ENCODE results near the gene MCU. TPM values are rescaled to one million over a fixed set of nuclear protein-coding genes. Genes with fewer than 3 reads are reported as not detected.

Gene MCU
- total RNA-seq, 1 experiment from 2014 or later, result 19.2 TPM

DNA sequence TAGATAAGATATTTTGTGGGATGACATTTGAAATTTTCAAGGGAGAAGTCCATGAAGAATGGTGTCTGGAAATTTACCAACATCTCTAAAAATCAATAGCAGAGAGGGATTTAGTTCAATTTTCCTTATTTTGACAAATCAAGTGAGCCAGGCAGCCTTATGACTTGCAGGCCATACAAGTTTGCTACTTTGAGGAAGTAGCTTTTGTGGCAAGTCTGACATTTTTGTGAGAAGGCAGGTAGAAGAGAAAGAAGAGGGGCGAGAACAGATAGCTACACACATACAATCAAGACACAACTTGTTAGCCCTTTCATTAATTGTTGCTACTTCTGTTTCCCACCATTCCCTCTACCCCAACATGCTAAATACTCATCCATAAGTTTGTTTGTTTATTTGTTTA, 127.1 kb downstream of the MCU start:
- ChIA-PET CTCF (interaction anchor here (0.6 kb wide), 1 partner anchor 1516 kb away, joined by 3 read pairs; no protein-coding TSS in a partner anchor), POLR2A (interaction anchor here (0.7 to 1.2 kb wide), 4 partner anchors 10 to 156 kb away, joined by 3 to 5 read pairs (median 3); no protein-coding TSS in a partner anchor)
- DNase-seq (ENCODE audit: unreplicated experiment), result no peak
- no TSS peak for BruUV-seq (replicated peaks)
- Mint-ChIP-seq H3K36me3 (ENCODE audit: insufficient read depth, unreplicated experiment) (no peaks in the 10 kb centered on the region), H3K9me3 (ENCODE audit: unreplicated experiment) (no peaks in the 10 kb centered on the region), H3K4me3 (ENCODE audit: unreplicated experiment) (no peak overlapping the region), H3K27me3 (ENCODE audit: insufficient read depth, unreplicated experiment) (no peaks in the 10 kb centered on the region), H3K27ac (ENCODE audit: low read depth, unreplicated experiment) (no peak overlapping the region), H3K4me1 (ENCODE audit: insufficient read depth, unreplicated experiment) (peaks cover 12% of the 10 kb centered on the region)
- TF ChIP-seq CTCF (IDR thresholded peaks at IDR 0.05; ENCODE audit: unreplicated experiment), result no peak
- intact Hi-C loops (cut with micrococcal nuclease), result no loop called here

DNA sequence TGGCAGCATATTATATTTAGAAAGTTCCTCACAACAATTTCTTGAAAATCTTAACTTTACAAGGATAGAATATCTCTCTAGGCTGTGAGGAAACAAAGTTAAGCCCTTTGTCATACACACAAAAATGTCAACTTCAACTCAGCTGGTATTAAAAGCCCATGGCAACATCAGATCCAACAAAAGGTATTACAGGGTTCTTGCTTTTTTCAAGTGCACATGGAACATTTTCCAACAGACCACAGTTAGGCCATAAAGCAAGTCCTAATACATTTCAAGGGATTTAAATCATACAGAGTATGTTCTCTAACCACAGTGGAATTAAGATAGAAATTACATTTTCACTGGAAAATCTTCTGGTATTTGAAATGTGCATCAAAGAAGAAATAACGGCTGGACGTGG, 129.7 kb downstream of the MCU start:
- ChIA-PET POLR2A (no interaction called here), CTCF (no interaction called here)
- Mint-ChIP-seq H3K27me3 (ENCODE audit: insufficient read depth, unreplicated experiment) (no peaks in the 10 kb centered on the region), H3K4me1 (ENCODE audit: insufficient read depth, unreplicated experiment) (peaks cover 4% of the 10 kb centered on the region), H3K27ac (ENCODE audit: low read depth, unreplicated experiment) (no peak overlapping the region), H3K36me3 (ENCODE audit: insufficient read depth, unreplicated experiment) (no peaks in the 10 kb centered on the region), H3K4me3 (ENCODE audit: unreplicated experiment) (no peak overlapping the region), H3K9me3 (ENCODE audit: unreplicated experiment) (no peaks in the 10 kb centered on the region)
- TF ChIP-seq CTCF (IDR thresholded peaks at IDR 0.05; ENCODE audit: unreplicated experiment), result no peak
- DNase-seq (ENCODE audit: unreplicated experiment), result no peak
- BruUV-seq (replicated peaks), result no TSS peak
- intact Hi-C loops (cut with micrococcal nuclease), result no loop called here

- DNase-seq (ENCODE audit: unreplicated experiment), result no peak
- H3K36me3 Mint-ChIP-seq (ENCODE audit: insufficient read depth, unreplicated experiment), result no peaks in the 10 kb centered on the region
- no TSS peak for BruUV-seq (replicated peaks)
- no peak for TF ChIP-seq CTCF (IDR thresholded peaks at IDR 0.05; ENCODE audit: unreplicated experiment)
- intact Hi-C loops (cut with micrococcal nuclease), result no loop called here
- ChIA-PET CTCF (interaction anchor here (0.7 to 1.5 kb wide), 3 partner anchors 11 to 297 kb away, joined by 3 to 6 read pairs (median 3); no protein-coding TSS in a partner anchor), POLR2A (interaction anchor here (0.6 to 0.8 kb wide), 4 partner anchors 10 to 346 kb away, joined by 3 to 4 read pairs (median 3); no protein-coding TSS in a partner anchor)
- no peak overlapping the region for H3K27ac Mint-ChIP-seq (ENCODE audit: low read depth, unreplicated experiment)
- no peaks in the 10 kb centered on the region for H3K9me3 Mint-ChIP-seq (ENCODE audit: unreplicated experiment)
- H3K4me3 Mint-ChIP-seq (ENCODE audit: unreplicated experiment), result no peak overlapping the region
- no peaks in the 10 kb centered on the region for H3K27me3 Mint-ChIP-seq (ENCODE audit: insufficient read depth, unreplicated experiment)
- H3K4me1 Mint-ChIP-seq (ENCODE audit: insufficient read depth, unreplicated experiment), result peaks cover 4% of the 10 kb centered on the region
Measured at GRCh38 chr10:72822342-72822986, 130.5 kb downstream of the MCU start.

DNA sequence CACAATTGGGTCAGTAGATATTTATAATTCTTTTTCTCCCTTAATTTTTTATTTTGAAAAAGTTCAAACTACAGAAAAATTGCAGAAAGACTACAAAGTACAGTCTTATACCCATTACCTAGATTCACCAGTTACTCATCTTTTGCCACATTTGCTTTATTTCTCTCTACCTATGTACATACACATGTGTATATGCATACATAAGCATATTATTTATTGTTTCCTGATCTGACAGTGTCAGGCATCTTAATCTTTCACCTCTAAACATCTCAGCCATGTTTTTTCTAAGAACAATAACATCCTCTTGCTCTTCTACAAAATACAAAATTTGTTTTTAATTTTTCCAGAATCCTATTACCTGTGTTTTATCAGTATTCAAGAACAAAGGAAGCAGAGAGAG, 133.2 kb downstream of the MCU start:
- H3K27ac Mint-ChIP-seq (ENCODE audit: low read depth, unreplicated experiment), result no peak overlapping the region
- TF ChIP-seq CTCF (IDR thresholded peaks at IDR 0.05; ENCODE audit: unreplicated experiment), result no peak
- no peak overlapping the region for H3K4me3 Mint-ChIP-seq (ENCODE audit: unreplicated experiment)
- DNase-seq (ENCODE audit: unreplicated experiment), result no peak
- BruUV-seq (replicated peaks), result no TSS peak
- H3K9me3 Mint-ChIP-seq (ENCODE audit: unreplicated experiment), result no peaks in the 10 kb centered on the region
- H3K4me1 Mint-ChIP-seq (ENCODE audit: insufficient read depth, unreplicated experiment), result no peaks in the 10 kb centered on the region
- ChIA-PET CTCF (interaction anchor here (0.6 kb wide), 2 partner anchors 83 to 150 kb away, joined by 3 to 4 read pairs; no protein-coding TSS in a partner anchor), POLR2A (interaction anchor here (0.6 to 0.7 kb wide), 2 partner anchors 33 to 780 kb away, joined by 3 read pairs; no protein-coding TSS in a partner anchor)
- intact Hi-C loops (cut with micrococcal nuclease), result no loop called here
- H3K27me3 Mint-ChIP-seq (ENCODE audit: insufficient read depth, unreplicated experiment), result no peaks in the 10 kb centered on the region
- H3K36me3 Mint-ChIP-seq (ENCODE audit: insufficient read depth, unreplicated experiment), result no peaks in the 10 kb centered on the region

Data from MCF 10A (cell line).